ENCODE measurements around the gene TWF2.
A peak's percentile ranks its signal among the peaks of the same experiment; 100 is the strongest.

Gene TWF2

GRCh38 chr3:52237657-52238172, 1.2 kb downstream of the TWF2 start:
- peak overlapping the region; percentile 66 for H3K4me3 ChIP-seq (replicated peaks; ENCODE audit: low read depth, low read length)
- DNase-seq (ENCODE audit: extremely low read depth, low read depth) = peak; percentile 67
- no peak for TF ChIP-seq CTCF (IDR thresholded peaks at IDR 0.05; ENCODE audit: low read depth, low read length, missing control alignments)

GRCh38 chr3:52237006-52237656, 1.8 kb downstream of the TWF2 start:
- H3K4me3 ChIP-seq (replicated peaks; ENCODE audit: low read depth, low read length) = peak overlapping the region; percentile 66
- TF ChIP-seq CTCF (IDR thresholded peaks at IDR 0.05; ENCODE audit: low read depth, low read length, missing control alignments) = no peak
- no peak for DNase-seq (ENCODE audit: extremely low read depth, low read depth)

- no peak for DNase-seq (ENCODE audit: extremely low read depth, low read depth)
- no peak overlapping the region for H3K4me3 ChIP-seq (replicated peaks; ENCODE audit: low read depth, low read length)
- TF ChIP-seq CTCF (IDR thresholded peaks at IDR 0.05; ENCODE audit: low read depth, low read length, missing control alignments) = no peak
Observed at GRCh38 chr3:52236424-52236886, 2.5 kb downstream of the TWF2 start.

GRCh38 chr3:52234516-52235447, 4.2 kb downstream of the TWF2 start:
- no peak overlapping the region for H3K4me3 ChIP-seq (replicated peaks; ENCODE audit: low read depth, low read length)
- TF ChIP-seq CTCF (IDR thresholded peaks at IDR 0.05; ENCODE audit: low read depth, low read length, missing control alignments) = no peak
- DNase-seq (ENCODE audit: extremely low read depth, low read depth) = no peak

GRCh38 chr3:52233968-52234367, 5.0 kb downstream of the TWF2 start:
- no peak for TF ChIP-seq CTCF (IDR thresholded peaks at IDR 0.05; ENCODE audit: low read depth, low read length, missing control alignments)
- no peak for DNase-seq (ENCODE audit: extremely low read depth, low read depth)

GRCh38 chr3:52233108-52233591, 5.8 kb downstream of the TWF2 start:
- no peak for TF ChIP-seq CTCF (IDR thresholded peaks at IDR 0.05; ENCODE audit: low read depth, low read length, missing control alignments)
- no peak for DNase-seq (ENCODE audit: extremely low read depth, low read depth)
- H3K4me3 ChIP-seq (replicated peaks; ENCODE audit: low read depth, low read length) = no peak overlapping the region

More at GRCh38 chr3:52233968-52234367, 5.0 kb downstream of the TWF2 start:
- H3K4me3 ChIP-seq (replicated peaks; ENCODE audit: low read depth, low read length) = no peak overlapping the region

Data from HFF-Myc (cell line).